Measurements from ENCODE around the gene KAT8. TPM values are rescaled to one million over a fixed set of nuclear protein-coding genes. Genes with fewer than 3 reads are reported as not detected.

The KAT8 gene
- total and polyA plus RNA-seq, 9 of the 15 experiments (the other 6 are each of a cell fraction or from before 2014, with no cell fraction given): 10.0 to 98.5 (median 76.4) TPM

DNA sequence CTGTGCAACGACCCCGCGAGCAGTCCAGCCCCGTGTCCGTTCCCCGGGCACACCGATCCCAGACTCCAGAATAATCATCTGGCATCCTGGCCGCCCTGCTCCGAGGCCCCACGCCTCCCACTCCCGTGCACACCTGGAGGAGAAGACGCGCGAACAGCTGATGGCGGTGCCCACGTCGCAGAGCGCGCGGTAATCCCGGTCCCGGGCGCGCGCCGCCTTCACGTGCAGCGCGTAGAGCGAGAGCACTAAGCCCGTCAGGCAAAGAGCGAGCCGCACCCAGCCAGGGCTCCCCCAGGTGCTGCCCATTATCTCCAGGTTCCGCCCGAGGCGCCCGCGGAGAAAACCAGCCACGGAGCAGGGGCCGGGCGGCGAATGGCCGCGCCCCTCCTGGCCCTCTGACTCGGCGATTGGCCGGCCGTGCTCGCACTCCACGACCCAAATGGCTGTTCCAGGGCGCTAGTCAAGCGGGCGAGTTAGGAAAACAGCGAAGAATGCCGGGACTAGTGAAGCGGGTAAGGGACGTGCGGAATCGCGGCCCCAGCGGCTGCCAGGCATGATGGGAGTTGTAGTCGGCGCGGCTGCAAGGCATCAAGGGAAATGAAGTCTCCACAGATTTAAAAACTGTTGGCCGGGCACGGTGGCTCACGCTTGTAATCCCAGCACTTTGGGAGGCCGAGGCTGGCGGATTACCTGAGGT, 22.9 kb upstream of the KAT8 start, which contains the start of gene VKORC1 (continued):
- TF ChIP-seq, protein P1, sequence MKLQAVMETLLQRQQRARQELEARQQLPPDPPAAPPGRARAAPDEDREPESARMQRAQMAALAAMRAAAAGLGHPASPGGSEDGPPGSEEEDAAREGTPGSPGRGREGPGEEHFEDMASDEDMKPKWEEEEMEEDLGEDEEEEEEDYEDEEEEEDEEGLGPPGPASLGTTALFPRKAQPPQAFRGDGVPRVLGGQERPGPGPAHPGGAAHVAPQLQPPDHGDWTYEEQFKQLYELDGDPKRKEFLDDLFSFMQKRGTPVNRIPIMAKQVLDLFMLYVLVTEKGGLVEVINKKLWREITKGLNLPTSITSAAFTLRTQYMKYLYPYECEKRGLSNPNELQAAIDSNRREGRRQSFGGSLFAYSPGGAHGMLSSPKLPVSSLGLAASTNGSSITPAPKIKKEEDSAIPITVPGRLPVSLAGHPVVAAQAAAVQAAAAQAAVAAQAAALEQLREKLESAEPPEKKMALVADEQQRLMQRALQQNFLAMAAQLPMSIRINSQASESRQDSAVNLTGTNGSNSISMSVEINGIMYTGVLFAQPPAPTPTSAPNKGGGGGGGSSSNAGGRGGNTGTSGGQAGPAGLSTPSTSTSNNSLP (IDR thresholded peaks at IDR 0.05; ENCODE audit: borderline replicate concordance, low read depth, low read length): no peak
- no peak for TF ChIP-seq NFE2 (IDR thresholded peaks at IDR 0.05; ENCODE audit: low read depth)
- TF ChIP-seq CCNT2 (IDR thresholded peaks at IDR 0.05; ENCODE audit: borderline replicate concordance, extremely low read depth, insufficient read length, low read depth, low read length): peak; percentile 84
- no peak for TF ChIP-seq ETV6 (IDR thresholded peaks at IDR 0.05; ENCODE audit: borderline replicate concordance in 1 of 2, low read depth in 2 of 2, low read length in 1 of 2)
- no peak for TF ChIP-seq ETV6 (CRISPR knock-in tag; IDR thresholded peaks at IDR 0.05; ENCODE audit: borderline replicate concordance)
- no peak for TF ChIP-seq ZFPM2 (CRISPR knock-in tag; IDR thresholded peaks at IDR 0.05)
- TF ChIP-seq TFAM (CRISPR knock-in tag; conservative IDR thresholded peaks at IDR 0.05): no peak
- TF ChIP-seq, protein P2, sequence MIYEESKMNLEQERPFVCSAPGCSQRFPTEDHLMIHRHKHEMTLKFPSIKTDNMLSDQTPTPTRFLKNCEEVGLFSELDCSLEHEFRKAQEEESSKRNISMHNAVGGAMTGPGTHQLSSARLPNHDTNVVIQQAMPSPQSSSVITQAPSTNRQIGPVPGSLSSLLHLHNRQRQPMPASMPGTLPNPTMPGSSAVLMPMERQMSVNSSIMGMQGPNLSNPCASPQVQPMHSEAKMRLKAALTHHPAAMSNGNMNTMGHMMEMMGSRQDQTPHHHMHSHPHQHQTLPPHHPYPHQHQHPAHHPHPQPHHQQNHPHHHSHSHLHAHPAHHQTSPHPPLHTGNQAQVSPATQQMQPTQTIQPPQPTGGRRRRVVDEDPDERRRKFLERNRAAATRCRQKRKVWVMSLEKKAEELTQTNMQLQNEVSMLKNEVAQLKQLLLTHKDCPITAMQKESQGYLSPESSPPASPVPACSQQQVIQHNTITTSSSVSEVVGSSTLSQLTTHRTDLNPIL (CRISPR knock-in tag; IDR thresholded peaks at IDR 0.05): no peak
- no peak for TF ChIP-seq RFX7 (CRISPR knock-in tag; IDR thresholded peaks at IDR 0.05)
- no peak for TF ChIP-seq BRF1 (IDR thresholded peaks at IDR 0.05; ENCODE audit: borderline replicate concordance, extremely low read depth, insufficient read length)
- TF ChIP-seq, protein P3, sequence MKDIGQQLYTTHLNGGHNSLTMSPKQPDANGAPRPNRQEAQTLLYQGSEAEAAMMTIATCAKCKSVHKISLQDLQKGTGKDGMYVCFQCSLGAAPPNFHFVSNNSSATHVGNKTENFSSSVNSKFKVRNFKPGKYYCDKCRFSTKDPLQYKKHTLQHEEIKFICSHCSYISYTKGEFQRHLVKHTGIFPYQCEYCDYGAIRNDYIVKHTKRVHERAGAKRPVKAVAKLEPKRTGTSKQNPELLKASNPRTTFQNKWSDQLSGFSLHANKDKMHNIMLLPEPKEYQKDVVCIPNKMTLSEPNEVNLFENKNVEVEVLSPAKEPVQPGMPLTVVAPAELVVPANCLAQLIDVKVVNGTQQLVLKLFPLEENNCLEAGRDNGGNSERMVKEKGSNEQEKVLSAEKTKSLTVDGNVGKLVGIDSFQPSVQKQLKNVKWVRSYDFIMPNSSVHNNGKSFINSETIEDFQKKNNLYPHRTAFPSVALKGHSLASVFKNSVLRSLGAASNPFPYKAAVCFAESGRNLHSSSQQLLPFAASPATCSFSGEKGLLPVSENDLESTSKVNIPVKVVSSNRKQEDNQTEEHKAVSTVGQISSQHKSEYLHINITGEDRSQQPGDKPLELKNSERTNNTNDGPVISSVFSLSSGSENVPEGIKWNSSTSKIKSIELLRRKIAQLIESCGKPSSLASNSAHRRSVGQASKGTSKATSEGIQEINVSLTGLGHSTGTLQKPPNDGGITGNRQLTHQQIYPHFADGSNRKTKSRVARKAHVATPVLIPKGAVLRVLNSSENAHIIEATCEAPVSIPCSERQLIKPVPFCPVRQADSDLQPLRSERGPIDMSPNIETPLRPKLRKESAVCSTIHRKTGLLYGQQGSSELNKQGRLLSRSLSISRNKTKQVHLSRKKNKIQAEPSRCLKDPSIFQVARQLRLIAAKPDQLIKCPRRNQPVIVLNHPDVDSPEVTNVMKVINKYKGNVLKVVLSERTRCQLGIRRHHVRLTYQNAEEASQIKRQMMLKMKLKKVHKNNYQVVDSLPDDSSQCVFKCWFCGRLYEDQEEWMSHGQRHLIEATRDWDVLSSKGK (CRISPR knock-in tag; IDR thresholded peaks at IDR 0.05): no peak
- TF ChIP-seq ETV1 (tag; conservative IDR thresholded peaks at IDR 0.05; ENCODE audit: low read depth): no peak
- TF ChIP-seq NFIX (CRISPR knock-in tag; IDR thresholded peaks at IDR 0.05; ENCODE audit: low read depth): no peak
- no peak for TF ChIP-seq FOXA1 (IDR thresholded peaks at IDR 0.05; ENCODE audit: borderline replicate concordance)
- TF ChIP-seq, protein P4, sequence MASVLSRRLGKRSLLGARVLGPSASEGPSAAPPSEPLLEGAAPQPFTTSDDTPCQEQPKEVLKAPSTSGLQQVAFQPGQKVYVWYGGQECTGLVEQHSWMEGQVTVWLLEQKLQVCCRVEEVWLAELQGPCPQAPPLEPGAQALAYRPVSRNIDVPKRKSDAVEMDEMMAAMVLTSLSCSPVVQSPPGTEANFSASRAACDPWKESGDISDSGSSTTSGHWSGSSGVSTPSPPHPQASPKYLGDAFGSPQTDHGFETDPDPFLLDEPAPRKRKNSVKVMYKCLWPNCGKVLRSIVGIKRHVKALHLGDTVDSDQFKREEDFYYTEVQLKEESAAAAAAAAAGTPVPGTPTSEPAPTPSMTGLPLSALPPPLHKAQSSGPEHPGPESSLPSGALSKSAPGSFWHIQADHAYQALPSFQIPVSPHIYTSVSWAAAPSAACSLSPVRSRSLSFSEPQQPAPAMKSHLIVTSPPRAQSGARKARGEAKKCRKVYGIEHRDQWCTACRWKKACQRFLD (CRISPR knock-in tag; IDR thresholded peaks at IDR 0.05): no peak
- TF ChIP-seq, protein P5, sequence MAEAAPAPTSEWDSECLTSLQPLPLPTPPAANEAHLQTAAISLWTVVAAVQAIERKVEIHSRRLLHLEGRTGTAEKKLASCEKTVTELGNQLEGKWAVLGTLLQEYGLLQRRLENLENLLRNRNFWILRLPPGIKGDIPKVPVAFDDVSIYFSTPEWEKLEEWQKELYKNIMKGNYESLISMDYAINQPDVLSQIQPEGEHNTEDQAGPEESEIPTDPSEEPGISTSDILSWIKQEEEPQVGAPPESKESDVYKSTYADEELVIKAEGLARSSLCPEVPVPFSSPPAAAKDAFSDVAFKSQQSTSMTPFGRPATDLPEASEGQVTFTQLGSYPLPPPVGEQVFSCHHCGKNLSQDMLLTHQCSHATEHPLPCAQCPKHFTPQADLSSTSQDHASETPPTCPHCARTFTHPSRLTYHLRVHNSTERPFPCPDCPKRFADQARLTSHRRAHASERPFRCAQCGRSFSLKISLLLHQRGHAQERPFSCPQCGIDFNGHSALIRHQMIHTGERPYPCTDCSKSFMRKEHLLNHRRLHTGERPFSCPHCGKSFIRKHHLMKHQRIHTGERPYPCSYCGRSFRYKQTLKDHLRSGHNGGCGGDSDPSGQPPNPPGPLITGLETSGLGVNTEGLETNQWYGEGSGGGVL (CRISPR knock-in tag; IDR thresholded peaks at IDR 0.05): no peak
- TF ChIP-seq KAT2B (IDR thresholded peaks at IDR 0.05; ENCODE audit: low read depth, low read length): no peak
